AG04449 (cell line): ENCODE results near the gene RAB11A.

Experiments
- CTCF ChIA-PET: fragments of 350-600 bp; formaldehyde crosslinking; extraction: SDS; loops from one replicate; lab custom pipeline; 2021; ENCODE audit warnings: antibody characterized with exemption; lab: Yijun Ruan, JAX
- POLR2A ChIA-PET: fragments of 400-600, 350-600 bp; formaldehyde crosslinking; extraction: SDS; loops from one replicate; lab custom pipeline; 2020; ENCODE audit warnings: antibody characterized with exemption, inconsistent platforms; lab: Yijun Ruan, JAX
- DNase-seq: peaks from one replicate; pipeline ENCODE4 v3.0.0-alpha.2; 2010; ENCODE audit warnings: low read depth, low spot score
- H3K4me3 ChIP-seq: 2 replicates; pipeline ENCODE4 v1.5.1; 2011; ENCODE audit warnings: low read depth, mild to moderate bottlenecking, control low read depth, low read length
- TF ChIP-seq, protein P1 (sequence below): IDR thresholded peaks from one replicate; pipeline ENCODE4 v1.5.1; 2011; ENCODE audit warnings: mild to moderate bottlenecking, moderate library complexity, low read length, control low read depth, inconsistent platforms; ENCODE audit not compliant: insufficient read depth; ENCODE audit errors: missing control alignments

The RAB11A gene

DNA sequence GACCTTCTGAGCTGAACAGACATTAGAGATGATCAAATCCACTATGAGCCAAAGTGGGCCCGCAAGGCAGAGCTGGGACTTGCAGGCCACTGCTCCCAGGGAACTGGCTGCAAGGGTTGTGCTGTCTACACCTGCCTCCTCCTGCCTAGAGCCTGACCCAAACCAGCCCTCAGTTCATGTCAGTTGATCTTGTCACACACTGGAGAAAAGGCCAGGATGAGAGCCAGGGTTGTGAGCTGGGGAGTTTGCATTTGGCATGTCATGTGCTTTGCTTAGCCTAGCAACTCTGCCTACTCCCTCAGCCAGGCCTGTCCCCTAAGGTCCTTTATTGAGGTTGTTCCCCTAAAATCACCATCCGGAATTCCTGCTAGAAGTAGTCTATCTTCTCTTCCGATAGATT is 67.8 kb downstream of the RAB11A start:
- CTCF ChIA-PET: no interaction called here
- TF ChIP-seq, protein P1, sequence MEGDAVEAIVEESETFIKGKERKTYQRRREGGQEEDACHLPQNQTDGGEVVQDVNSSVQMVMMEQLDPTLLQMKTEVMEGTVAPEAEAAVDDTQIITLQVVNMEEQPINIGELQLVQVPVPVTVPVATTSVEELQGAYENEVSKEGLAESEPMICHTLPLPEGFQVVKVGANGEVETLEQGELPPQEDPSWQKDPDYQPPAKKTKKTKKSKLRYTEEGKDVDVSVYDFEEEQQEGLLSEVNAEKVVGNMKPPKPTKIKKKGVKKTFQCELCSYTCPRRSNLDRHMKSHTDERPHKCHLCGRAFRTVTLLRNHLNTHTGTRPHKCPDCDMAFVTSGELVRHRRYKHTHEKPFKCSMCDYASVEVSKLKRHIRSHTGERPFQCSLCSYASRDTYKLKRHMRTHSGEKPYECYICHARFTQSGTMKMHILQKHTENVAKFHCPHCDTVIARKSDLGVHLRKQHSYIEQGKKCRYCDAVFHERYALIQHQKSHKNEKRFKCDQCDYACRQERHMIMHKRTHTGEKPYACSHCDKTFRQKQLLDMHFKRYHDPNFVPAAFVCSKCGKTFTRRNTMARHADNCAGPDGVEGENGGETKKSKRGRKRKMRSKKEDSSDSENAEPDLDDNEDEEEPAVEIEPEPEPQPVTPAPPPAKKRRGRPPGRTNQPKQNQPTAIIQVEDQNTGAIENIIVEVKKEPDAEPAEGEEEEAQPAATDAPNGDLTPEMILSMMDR: no peak
- DNase-seq: no peak
- POLR2A ChIA-PET: no interaction called here
- no peak overlapping the region for H3K4me3 ChIP-seq

DNA sequence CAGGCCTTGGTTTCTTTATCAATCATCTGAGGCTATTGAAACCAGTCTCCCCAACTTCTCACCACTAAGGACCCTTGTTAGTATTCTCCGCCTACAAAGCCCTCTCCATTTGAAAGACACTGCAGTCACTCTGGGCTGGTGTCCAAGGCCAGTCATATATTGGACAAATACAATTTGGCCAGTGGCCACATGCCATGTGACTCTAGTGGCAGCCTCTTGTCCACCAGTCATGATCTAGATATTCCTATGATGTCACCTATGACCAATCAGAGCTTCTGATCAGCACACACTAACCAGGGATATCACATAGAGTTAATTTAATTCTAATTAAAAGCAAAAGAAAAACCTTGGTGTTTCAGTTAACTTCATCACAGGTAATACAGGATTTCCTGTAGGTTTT is 68.2 kb downstream of the RAB11A start:
- POLR2A ChIA-PET: no interaction called here
- no peak for DNase-seq
- CTCF ChIA-PET: interaction anchor here (0.8 kb wide), 1 partner anchor 12 kb away, joined by 3 read pairs; no protein-coding TSS in a partner anchor
- TF ChIP-seq, protein P1: no peak
- H3K4me3 ChIP-seq: no peak overlapping the region

GRCh38 chr15:65938604-65939003 is 69.3 kb downstream of the RAB11A start:
- DNase-seq: no peak
- POLR2A ChIA-PET: no interaction called here
- TF ChIP-seq, protein P1: no peak
- H3K4me3 ChIP-seq: no peak overlapping the region
- CTCF ChIA-PET: no interaction called here

GRCh38 chr15:65939901-65940617 is 70.8 kb downstream of the RAB11A start:
- CTCF ChIA-PET: no interaction called here
- POLR2A ChIA-PET: interaction anchor here (1.0 kb wide), 1 partner anchor 11 kb away, joined by 4 read pairs; no protein-coding TSS in a partner anchor
- H3K4me3 ChIP-seq: no peak overlapping the region
- DNase-seq: peak; percentile 69
- TF ChIP-seq, protein P1: no peak

DNA sequence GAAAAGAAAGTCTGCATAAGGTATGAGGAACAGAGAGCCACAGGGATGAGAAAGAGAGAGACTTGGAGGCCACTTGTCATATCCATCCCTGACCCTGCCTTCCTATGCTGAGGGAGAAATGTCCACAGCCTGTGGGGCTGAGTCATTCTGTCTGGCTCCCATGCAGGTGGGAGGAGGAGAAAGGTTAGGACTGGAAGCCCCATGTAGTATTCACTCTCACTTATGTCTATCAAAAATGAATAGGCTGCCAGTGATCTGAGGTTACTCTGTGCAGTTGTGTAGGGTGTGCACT is 71.3 kb downstream of the RAB11A start:
- DNase-seq: no peak
- ChIA-PET POLR2A (no interaction called here), CTCF (no interaction called here)
- TF ChIP-seq, protein P1: no peak
- no peak overlapping the region for H3K4me3 ChIP-seq
